ENCODE measurements around the gene PLXDC1. TPM values are rescaled to one million over a fixed set of nuclear protein-coding genes. Genes with fewer than 3 reads are reported as not detected.
"Not testable (repeated sequence)": the region's sequence is repeated elsewhere in the genome, so short reads cannot be mapped to it uniquely, and the experiment has no call there.

Gene PLXDC1
- total and polyA plus RNA-seq, 10 donors = 2.9 to 11.2 (median 4.5) TPM

GRCh38 chr17:39134878-39135277, 16.6 kb downstream of the PLXDC1 start:
- Histone ChIP-seq H3K36me3 (no peaks in the 10 kb centered on the region), H3K4me1 (no peaks in the 10 kb centered on the region), H3K27me3 (replicated peaks in 1 of 7) (no peaks in the 10 kb centered on the region), H3K9me3 (no peaks in the 10 kb centered on the region), H3K4me3 (no peak overlapping the region), H3K27ac (no peak overlapping the region)
- intact Hi-C loops (cut with DNase I; ENCODE audit: low total_unique reads) = no loop called here
- 75 to 83% (median 80%) methylated on average over 6 of the region's 6 CpGs for WGBS, 5 donors
- TF ChIP-seq CTCF (IDR thresholded peaks at IDR 0.05 in 8 of 11, conservative IDR thresholded peaks at IDR 0.05 in 3 of 11) (no peak), POLR2A (IDR thresholded peaks at IDR 0.05) (no peak), POLR2AphosphoS5 (IDR thresholded peaks at IDR 0.05) (no peak)
- DNase-seq = no peak

GRCh38 chr17:39132192-39132610, 19.2 kb downstream of the PLXDC1 start:
- no peaks in the 10 kb centered on the region for H3K36me3 ChIP-seq
- WGBS, 5 donors = 84 to 93% (median 87%) methylated on average over 7 of the region's 7 CpGs
- no peaks in the 10 kb centered on the region for H3K9me3 ChIP-seq
- H3K27me3 ChIP-seq (replicated peaks in 1 of 7) = no peaks in the 10 kb centered on the region
- no peaks in the 10 kb centered on the region for H3K4me1 ChIP-seq
- H3K4me3 ChIP-seq = no peak overlapping the region
- intact Hi-C loops (cut with DNase I; ENCODE audit: low total_unique reads) = no loop called here
- no peak for TF ChIP-seq POLR2A (IDR thresholded peaks at IDR 0.05)
- TF ChIP-seq CTCF (IDR thresholded peaks at IDR 0.05 in 8 of 11, conservative IDR thresholded peaks at IDR 0.05 in 3 of 11) = no peak
- no peak for TF ChIP-seq POLR2AphosphoS5 (IDR thresholded peaks at IDR 0.05)
- DNase-seq = no peak
- H3K27ac ChIP-seq = no peak overlapping the region

- no peaks in the 10 kb centered on the region for H3K4me1 ChIP-seq
- no peaks in the 10 kb centered on the region for H3K9me3 ChIP-seq
- intact Hi-C loops (cut with DNase I; ENCODE audit: low total_unique reads) = no loop called here
- no peak overlapping the region for H3K27ac ChIP-seq
- 72 to 81% (median 77%) methylated on average over 6 of the region's 6 CpGs for WGBS, 5 donors
- no peak for TF ChIP-seq CTCF (IDR thresholded peaks at IDR 0.05 in 8 of 11, conservative IDR thresholded peaks at IDR 0.05 in 3 of 11)
- no peak for TF ChIP-seq POLR2A (IDR thresholded peaks at IDR 0.05)
- no peak for TF ChIP-seq POLR2AphosphoS5 (IDR thresholded peaks at IDR 0.05)
- no peaks in the 10 kb centered on the region for H3K27me3 ChIP-seq (replicated peaks in 1 of 7)
- H3K36me3 ChIP-seq = no peaks in the 10 kb centered on the region
- H3K4me3 ChIP-seq = no peak overlapping the region
- DNase-seq = no peak
These were observed 19.8 kb downstream of the PLXDC1 start for GRCh38 chr17:39131616-39132015.

- TF ChIP-seq CTCF (IDR thresholded peaks at IDR 0.05 in 8 of 11, conservative IDR thresholded peaks at IDR 0.05 in 3 of 11) (no peak), POLR2AphosphoS5 (IDR thresholded peaks at IDR 0.05) (no peak), POLR2A (IDR thresholded peaks at IDR 0.05) (no peak)
- no peaks in the 10 kb centered on the region for H3K4me1 ChIP-seq
- WGBS, 5 donors = 81 to 97% (median 89%) methylated on average over 3 of the region's 3 CpGs
- DNase-seq = no peak
- H3K9me3 ChIP-seq = no peaks in the 10 kb centered on the region
- no peak overlapping the region for H3K27ac ChIP-seq
- no peaks in the 10 kb centered on the region for H3K27me3 ChIP-seq (replicated peaks in 1 of 7)
- H3K4me3 ChIP-seq = no peak overlapping the region
- intact Hi-C loops (cut with DNase I; ENCODE audit: low total_unique reads) = no loop called here
- H3K36me3 ChIP-seq = no peaks in the 10 kb centered on the region
These were observed 21.2 kb downstream of the PLXDC1 start for GRCh38 chr17:39130205-39130604.

- H3K36me3 ChIP-seq; H3K4me3 ChIP-seq; H3K27me3 ChIP-seq (replicated peaks in 1 of 7); H3K9me3 ChIP-seq; intact Hi-C loops (cut with DNase I; ENCODE audit: low total_unique reads); H3K4me1 ChIP-seq; DNase-seq; H3K27ac ChIP-seq: not testable (repeated sequence)
- 78 to 95% (median 87%) methylated on average over 6 of the region's 6 CpGs for WGBS, 5 donors
These were observed 21.9 kb downstream of the PLXDC1 start for GRCh38 chr17:39129544-39129943.
